G401.6 (cell line): ENCODE results near the gene ERC2.

ENCODE experiments used
- FAIRE-seq: peaks from 2 replicates; lab custom pipeline; 2012; peaks lifted over from hg19 to GRCh38; lab: Jason Lieb, UNC

The ERC2 gene

DNA sequence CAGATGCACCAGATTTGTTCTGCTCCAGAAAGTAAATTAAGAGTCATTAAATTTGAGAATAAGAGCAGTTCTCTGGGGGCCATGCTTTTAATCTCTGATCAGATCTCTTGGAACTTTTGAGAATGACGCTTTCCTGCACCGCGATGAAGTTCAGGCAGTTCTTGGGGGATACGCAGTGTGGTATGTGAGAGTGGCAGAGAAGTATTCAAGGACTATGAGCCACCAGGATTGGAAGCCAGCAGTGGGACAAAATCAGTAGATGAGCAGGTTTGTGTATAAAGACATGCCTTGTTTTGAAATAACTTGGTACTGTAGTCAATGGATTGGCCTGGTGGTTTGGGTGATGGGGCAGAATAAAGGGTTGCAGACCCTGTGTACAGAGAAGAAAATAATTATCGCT, 483.6 kb downstream of the ERC2 start:
- no peak for FAIRE-seq

DNA sequence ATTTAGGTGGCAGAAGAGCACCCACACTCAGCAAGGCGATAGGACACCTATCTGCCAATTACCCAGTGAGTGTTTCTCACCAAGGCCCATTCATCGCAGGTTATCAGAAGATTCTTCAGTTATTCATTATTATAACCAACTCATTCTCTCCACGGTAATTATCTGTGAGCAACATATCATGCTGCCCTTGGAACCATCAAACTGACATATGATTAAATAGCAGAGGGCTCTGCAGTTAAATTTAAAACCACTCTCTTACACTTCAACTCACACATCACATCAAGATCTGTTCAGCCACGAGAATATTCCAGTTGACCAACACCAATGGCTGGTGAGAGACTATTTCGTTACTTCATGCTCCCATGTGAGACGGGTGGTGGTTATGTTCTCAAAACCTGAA, 489.3 kb downstream of the ERC2 start:
- no peak for FAIRE-seq

DNA sequence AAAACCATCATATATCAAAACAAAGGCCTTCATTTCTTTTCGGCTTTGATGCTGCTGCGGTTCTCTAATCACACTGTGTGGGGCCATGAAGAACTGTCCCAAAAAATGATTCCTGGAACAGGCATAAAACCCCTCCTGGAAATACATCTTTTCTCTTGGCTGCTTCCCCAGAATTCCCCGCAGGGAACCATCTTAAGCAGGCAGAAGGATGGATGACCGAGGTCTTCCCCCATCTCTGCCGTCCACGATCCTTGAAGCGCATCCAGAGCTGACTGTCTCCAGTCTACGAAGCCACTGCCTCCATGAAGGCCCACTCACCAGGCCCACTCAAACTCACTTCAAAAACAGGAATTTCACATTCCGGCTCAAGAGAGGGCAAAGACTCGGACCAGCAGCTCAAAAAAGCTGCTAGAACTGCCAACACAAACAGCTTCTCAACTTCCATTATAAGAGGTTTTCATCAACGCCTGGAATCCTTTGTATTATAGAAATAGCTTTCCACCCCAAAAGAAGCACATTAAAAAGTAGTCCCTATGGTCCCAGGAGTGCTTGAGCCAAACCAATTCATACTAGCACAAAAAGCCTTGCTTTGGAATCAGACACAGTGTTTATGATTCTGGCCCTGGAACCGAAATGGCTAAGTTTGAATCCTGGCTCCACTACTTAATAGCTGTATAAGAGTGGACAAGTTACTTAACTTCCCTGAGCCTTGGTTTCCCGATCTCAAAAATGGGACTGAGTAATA, 493.7 kb downstream of the ERC2 start:
- FAIRE-seq = no peak

DNA sequence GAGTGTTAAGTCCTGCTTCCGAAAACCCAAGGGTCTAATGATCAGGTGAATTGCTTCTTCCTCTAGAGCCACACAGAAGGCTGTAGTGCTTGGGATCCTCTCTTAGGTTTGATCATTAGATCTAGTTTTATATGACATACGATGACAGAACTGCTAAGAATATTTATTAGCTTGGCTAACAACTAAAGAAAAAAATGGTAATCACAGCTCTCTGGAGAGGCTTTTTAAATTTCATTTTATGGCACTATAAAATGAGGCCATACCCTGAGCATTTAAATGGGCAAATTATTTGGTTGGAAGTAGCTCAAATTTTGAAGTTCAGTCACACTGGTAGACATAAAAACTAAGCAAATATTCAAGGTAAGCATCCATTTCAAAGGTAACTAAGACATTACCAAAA, 498.6 kb downstream of the ERC2 start:
- FAIRE-seq = no peak

DNA sequence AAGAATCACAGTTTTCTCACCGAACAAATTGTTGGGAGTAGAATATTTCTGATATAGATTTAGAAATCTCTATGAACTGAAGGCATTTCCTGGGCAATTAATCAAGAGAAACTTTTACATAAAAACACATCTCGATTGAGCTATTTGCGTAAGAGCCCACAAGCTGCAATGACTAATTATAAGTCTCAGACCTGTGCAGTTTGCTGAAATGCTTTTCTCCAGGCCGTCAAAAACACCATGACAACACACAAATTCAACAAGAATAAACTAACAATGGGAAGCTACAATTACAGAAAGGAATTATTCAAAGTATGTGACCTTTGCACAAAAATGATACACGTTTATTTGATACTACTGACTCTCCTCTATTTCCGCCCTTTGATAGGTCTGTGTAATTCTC, 499.9 kb downstream of the ERC2 start:
- FAIRE-seq = no peak

DNA sequence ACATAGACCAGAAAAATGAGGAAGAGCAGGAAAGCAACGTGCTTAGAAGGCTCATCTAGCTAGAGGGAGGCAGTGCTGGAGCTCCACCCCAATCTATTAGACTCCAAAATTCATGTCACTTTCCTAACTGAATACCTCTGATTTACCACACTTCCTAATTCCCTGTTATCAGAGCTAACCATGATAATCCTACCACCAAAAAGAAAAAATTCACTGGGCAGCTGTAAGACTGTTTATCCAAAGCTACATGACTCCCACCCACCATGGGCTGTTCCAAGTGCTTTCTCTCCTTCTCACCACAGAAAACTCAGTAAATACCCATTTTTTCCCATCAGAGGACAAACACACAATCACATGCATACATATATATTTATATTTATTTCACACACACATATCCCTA, 501.7 kb downstream of the ERC2 start:
- FAIRE-seq = no peak

DNA sequence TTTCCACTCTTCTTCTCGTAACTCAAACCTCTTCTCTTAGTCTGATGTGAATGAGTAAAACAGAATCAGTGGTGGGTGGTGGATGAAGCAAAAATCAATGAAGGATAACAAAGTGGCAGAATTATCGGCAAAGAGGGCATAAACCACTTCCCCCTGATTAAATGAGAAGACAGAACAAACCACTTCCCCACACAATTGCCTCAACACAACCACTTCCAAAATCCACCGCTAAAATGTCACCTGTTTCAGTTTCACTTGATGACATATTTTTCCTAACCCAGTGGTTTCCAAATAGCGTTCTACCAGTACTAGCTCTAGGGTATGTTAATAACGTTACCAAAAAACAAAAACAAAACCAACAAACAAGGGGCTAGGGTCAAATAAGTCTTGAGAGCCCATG, 502.5 kb downstream of the ERC2 start:
- no peak for FAIRE-seq

DNA sequence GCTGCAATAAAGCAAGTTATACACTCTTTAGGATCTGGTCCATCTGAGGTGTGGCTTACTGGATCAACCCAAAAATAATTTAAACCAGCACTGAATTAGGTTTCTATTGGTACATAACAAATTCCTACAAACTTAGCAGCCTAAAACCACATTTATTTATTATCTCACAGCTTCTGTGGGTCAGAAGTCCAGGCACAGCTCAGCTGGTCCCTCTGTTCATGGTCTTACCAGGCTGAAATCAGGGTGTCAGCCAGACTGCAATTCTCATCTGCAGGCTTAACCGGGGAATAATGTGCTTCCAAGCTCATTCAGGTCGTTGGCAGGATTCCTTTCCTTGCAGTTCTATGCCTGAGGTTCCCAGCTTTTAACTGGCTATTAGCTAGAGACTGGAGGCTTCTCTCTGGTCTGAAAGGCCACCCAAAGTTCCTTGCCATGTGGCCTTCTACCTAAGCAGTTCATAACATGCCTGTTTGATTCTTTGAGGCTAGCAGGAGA, 503.7 kb downstream of the ERC2 start:
- no peak for FAIRE-seq

DNA sequence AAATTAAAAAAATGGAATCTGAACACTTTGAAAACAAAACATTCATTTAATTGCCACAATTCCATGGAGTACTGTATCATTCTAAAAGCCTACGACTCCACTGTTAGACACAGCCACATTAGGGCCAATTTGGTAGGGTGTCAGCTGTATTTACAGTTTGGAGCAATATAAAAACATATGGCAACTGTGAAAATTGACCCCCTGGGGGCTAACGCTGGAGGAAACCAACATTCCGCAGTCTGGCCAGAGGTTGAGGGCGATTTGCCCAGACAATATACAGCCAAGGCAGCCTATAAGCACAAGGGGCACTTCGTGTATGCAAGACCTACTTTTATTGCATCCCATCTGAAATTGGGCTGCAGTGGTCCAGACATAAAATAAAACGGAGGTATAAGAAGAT, 504.7 kb downstream of the ERC2 start:
- no peak for FAIRE-seq

DNA sequence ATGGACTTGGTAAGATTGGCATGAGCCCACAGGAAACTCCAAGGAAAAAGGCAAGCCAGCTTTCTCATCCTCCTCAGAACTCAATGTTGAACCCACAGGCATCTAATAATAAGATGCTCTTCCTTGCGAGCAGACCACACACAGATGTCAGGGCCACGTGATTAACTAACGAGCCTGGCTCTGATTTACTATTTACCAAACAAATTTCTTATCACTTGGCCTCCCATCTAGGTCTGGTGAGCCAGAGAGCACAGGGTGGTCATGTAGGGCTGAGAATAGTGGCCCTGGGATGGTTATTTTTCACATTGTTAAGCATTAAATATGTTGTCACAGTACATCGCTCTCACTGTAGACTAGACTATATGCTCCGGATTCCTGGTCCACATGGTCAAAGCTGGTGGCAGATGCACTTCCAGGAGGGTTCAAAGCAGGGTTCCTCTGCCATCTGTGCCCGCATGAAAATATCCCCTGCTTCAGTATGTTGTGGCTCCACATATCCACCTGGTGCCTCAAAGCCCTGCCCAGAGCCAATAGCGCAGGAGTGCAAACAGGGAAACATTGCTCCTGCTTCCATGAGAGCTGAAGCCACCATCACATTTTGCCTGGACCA, 508.7 kb downstream of the ERC2 start:
- FAIRE-seq = no peak

DNA sequence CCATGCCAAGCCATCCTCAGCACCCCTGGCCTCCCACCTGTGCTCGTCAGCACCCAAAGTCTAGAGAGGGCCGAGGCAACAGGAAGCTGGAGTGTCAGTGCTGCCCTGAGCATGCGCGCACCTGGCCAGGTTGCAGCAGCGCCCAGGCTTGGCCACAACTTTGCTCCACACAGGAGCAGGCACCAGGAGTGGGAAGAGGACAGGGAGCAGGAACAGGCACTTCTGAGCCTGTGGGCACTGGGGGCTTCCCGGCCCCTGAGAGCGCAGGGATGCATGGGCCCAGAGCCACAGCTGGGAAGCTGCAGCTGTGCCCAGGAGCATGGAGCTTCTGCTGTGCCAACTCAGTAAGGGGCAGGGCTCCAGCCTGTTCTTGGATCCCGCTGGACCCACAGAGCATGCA, 509.7 kb downstream of the ERC2 start:
- no peak for FAIRE-seq

DNA sequence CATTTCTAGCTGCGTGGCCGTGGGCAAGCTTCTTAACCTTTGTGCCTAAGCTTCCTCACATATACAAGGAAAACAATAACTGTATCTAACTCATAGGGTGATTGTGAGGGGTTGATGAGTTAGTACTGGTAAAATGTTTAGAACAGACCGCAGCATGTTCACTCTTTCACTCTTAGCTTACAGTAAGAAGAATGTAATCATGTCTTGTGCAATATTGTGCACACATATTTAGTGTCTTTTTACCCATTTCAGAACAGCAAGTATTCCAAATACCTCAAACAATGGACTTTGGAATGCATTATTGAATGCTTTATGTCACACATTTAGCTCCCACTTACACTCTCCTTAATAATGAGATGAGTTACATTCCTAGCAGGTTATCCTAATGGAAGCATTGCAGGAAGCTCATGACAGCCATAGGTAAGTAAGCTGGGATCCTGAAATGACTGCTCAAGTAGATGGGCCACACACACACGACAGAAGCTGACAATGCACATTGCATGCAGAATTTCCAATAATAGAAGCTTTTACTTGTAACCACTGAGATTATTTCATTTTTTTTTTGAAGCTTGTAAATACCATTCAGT, 512.3 kb downstream of the ERC2 start:
- no peak for FAIRE-seq

DNA sequence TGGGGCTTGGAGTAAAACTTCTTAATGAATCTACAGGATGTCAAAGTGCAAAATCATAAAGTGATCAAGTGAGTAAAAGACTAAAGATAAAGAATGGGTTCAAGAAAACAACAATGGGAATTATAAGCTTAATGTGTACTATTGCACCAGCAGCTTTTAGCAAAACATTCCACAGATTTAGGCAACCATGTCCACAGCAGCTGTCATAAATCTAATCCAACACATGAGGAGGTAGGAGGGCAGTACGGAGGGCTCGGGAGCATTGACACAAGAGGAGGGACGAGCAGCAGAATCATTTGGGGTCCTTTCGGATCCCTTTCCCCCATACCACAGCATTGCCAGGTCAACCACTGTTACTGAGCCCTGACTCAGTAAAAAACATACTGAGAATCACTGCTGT, 516.9 kb downstream of the ERC2 start:
- FAIRE-seq = no peak

DNA sequence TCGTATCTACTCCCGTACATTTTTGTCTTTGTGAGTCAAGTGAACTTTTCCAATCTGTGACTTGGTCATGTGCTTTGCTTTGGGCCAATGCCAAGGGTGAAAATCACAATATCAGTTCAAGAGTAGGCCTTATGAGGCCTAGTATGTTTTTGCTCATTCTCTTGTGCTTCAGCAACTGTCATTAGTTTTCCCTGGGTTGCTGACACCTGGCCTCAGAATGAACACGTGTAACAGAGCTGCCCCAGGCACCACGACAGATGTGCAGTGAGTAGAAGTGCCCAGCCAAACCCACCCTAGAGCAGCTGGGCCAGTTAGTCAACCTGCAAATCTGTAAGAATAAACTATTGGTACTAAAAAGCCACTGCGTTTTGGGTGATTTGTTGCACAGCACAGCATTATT, 520.9 kb downstream of the ERC2 start:
- no peak for FAIRE-seq

DNA sequence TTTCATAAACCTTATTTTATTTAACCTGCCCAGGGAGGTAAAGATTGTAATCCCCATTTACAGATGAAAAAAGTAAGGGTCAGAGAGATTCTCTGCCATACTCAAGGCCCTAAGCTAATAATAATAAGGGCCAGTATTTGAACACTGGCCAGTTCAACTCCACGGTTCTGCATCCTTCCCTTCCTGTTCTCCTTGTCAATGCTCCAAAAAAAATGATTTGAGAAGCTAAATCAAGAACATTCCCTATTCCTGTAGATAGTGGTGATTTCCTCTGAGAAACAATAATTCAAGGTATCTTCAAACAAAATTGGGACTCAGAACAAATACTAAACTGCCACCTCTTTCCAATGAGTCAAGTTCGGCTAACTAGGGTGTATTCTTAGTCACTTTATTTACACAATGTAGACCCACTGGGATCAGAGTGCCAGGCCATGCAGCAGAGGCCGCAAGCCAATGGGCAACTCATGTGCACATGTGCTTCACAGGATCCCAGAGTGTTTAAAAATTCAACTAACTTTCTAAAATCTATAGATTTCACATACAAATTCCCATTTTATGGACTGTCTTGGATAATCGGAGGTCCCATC, 521.6 kb downstream of the ERC2 start:
- FAIRE-seq = no peak

DNA sequence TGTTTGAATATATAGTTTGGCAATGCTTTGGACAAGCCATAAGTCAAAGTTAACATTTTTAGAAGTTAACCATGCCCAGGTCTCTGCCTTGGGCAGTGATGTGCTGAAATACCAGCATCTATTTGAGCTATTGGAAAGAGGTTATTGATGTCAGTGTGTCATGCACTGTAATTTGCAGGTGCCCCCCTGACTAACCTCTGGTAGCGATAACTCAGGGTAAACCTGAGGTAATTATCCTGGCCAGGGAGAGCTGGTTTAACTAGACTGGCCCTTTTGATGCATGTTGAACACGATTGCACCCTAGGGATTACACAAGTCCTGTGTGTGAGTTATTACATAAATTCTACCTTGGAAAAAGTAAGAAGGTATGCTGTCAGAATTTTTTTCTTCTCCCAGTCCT, 525.4 kb downstream of the ERC2 start:
- no peak for FAIRE-seq

DNA sequence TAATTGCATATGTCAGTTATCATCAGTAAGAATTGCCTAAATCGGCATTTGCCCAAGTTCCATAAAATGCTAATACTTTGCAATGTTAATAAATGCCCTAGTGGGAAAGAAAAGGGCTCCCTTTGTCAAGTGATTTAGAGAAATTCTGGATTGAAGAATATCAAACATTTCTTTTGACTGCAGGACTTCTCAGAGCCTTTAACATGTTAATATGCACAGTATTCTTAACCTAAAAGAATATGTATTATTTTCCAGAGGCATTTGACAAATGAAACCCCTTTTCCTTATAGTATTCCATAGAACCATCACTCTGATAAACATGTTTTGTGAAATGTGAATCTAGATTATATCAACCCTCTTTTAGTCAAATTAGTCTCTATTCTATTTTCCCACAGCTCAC, 529.0 kb downstream of the ERC2 start:
- no peak for FAIRE-seq

DNA sequence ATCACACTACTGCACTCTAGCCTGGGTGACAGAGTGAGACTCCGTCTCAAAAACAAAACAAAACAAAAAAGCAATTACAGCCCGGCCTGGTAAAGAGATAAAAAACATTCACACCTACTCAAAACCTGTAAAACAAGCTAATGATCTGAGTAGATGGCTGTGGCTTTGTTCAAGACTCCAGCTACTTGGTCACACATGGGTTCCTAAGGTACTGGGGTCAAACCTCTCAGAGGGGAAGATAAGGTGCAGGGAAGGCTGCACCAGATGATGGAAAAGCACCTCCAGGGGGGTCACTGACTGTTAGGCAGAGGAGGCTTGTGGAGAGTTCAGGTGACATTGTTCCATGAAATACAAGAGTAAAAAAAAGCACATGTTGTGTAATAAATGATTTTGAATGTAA, 531.0 kb downstream of the ERC2 start:
- FAIRE-seq = no peak

DNA sequence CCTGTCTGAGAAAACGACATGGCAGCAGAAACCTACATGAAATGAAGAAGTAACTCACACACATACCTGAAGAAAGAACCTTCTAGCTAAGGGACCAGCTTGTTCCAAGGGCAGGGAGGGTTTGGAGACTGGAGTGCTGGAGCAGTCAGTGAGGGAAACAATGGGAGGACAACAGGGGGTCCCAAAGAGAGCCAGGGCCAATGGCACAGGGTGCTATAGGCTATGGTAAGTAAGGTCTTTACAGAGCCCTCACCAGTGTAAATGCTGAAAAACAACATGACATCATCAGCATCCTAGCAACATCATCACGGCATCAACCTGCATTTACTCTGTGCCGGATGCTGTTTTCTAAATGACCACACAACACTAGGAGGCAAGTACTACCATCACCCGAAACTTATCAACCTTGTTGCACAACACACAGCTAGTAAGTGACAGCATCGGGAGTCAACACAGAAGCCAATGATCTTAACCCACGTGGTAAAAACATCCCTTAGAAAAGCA, 531.7 kb downstream of the ERC2 start:
- no peak for FAIRE-seq

DNA sequence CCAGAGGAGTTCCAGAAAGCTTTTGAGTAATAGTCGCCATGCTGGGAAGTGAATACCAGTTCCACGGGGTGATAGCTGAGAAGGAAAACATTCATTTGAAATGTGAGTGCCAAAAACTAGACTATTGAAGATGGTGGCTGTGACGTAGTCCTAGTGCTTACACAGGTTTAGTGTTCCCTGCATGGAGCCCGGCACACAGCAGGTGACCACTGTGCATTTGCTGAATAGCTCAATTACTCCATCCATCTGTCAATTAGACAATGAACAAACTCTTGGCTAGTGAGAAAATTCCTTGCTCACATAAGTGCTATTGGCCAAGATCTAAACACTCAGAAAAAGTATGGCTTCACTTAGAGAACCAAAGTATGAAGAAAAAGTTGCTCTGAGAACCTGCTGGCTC, 533.0 kb downstream of the ERC2 start:
- no peak for FAIRE-seq

DNA sequence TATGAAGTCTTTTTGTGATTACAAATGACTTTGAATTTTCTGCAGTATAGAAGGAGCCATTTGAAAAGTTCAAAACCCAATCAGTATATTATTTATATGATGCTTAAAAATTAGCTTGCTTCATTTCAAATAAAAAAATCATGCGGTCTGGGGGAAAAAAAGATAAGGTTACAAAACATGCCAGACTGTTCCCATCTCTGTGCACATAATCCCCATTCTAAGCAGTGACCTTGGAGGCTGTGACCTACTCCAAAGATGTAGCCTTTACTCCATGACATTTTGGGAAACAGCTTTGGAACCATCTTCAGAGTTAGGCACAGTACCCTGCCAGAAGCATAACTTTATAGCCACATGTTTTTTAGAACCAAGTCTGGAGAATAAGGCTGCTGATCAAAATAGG, 533.5 kb downstream of the ERC2 start:
- no peak for FAIRE-seq

DNA sequence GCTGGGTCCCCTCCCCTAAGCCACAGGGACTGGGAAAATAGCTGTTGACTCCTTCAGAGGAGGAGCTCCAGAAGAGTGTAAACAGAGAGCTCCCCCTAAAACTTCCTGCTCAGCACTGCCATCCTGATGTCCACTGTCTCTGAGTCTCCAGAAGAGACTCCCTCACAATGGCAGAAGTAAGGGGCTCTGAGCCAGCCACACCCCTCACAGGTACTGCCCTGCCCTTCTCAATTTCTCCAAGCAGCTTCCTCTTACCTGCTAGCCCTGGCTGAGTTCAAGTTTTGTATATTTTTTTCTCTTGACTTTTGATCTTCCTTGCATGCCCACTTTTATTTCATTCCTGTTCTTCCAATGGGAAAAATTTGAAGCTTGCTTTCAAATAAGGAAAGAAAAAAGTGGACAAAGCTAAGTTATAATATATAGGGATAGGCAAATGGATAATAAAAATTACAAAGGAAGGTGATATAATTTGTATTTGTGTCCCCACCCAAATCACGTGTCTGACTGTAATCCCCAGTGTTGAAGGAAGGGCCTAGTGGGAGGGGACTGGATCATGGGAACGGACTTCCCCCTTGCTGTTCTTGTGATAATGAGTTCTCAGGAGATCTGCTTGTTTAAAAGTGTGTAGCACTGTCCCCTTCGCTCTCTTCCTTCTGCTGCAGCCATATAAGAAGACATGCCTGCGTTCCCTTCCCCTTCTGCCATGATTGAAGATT, 539.0 kb downstream of the ERC2 start:
- FAIRE-seq = no peak

DNA sequence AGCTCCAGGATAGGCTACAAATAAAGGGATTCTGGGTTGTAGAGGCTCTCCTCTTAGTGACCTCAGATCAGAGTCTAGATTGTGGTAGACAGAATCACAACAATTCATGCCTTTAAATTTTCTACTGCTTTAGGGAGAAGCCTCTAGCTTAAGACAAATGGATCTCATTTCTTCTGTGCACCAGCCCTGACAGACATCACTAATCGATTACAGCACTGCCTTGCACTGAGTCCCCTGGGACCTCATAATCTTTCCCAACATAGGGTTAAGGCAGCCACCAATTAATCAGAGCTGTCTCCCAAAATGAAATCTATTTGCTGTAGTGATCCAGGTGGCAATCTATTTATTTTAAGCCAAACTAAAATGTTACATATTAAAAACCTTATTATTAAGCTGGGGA, 544.6 kb downstream of the ERC2 start:
- FAIRE-seq = no peak
